Measurements from ENCODE around the gene TEX11.

DNA sequence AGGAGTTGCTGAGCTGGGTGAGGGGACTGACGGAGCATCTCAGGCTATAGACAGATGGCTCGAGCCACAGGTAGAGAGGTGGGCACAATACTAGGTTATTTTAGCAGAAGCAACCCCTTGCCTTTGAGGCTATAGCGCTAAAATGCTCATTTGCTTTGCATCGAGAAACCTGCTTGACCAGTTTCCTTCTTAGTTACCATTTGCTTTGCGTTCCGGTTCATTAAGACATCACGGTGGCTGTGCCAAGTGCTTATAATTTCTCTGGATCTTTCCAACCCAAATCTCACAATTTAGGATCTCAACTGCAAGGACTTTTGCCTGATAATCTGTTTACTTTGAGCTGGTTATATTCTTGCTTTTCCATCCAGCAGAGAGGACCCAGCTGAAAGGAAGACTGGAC lies 423.0 kb downstream of the TEX11 start:
- TF ChIP-seq, protein P1, sequence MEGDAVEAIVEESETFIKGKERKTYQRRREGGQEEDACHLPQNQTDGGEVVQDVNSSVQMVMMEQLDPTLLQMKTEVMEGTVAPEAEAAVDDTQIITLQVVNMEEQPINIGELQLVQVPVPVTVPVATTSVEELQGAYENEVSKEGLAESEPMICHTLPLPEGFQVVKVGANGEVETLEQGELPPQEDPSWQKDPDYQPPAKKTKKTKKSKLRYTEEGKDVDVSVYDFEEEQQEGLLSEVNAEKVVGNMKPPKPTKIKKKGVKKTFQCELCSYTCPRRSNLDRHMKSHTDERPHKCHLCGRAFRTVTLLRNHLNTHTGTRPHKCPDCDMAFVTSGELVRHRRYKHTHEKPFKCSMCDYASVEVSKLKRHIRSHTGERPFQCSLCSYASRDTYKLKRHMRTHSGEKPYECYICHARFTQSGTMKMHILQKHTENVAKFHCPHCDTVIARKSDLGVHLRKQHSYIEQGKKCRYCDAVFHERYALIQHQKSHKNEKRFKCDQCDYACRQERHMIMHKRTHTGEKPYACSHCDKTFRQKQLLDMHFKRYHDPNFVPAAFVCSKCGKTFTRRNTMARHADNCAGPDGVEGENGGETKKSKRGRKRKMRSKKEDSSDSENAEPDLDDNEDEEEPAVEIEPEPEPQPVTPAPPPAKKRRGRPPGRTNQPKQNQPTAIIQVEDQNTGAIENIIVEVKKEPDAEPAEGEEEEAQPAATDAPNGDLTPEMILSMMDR (IDR thresholded peaks at IDR 0.05; ENCODE audit: low read depth, low read length, poor library complexity, severe bottlenecking), result no peak
- TF ChIP-seq EZH2phosphoT487 (IDR thresholded peaks at IDR 0.05; ENCODE audit: borderline replicate concordance, low read length), result no peak

All from DOHH2 (cell line).